H1 (cell line): Measurements from ENCODE around the gene ANK3. TPM values are rescaled to one million over a fixed set of nuclear protein-coding genes. Genes with fewer than 3 reads are reported as not detected.

Experiments used
- BCL11A ChIP-seq, 2 experiments: IDR thresholded peaks; one replicate each; pipeline ENCODE4 v1.6.1; 2011; ENCODE audit warnings: low read depth in 2 of 2, low read length in 2 of 2, mild to moderate bottlenecking in 2 of 2
- CHD7 ChIP-seq: fragments of 300-600 bp; sonication (generic); IDR thresholded peaks from 2 replicates; pipeline ENCODE4 v1.7.1; 2012; ENCODE audit warnings: low read length, moderate library complexity, mild to moderate bottlenecking, inconsistent platforms; ENCODE audit not compliant: insufficient replicate concordance
- CREB1 ChIP-seq: IDR thresholded peaks from 2 replicates; pipeline ENCODE4 v1.6.1; 2012; ENCODE audit warnings: inconsistent platforms
- JUND ChIP-seq: IDR thresholded peaks from 2 replicates; pipeline ENCODE4 v1.6.1; 2011; ENCODE audit warnings: mild to moderate bottlenecking, improper control_type of control experiment, low read length
- KDM5A ChIP-seq: fragments of 200-600 bp; IDR thresholded peaks from 2 replicates; pipeline ENCODE4 v1.7.1; 2012; ENCODE audit warnings: mild to moderate bottlenecking, low read length, inconsistent platforms, mixed read lengths
- MAFK ChIP-seq: IDR thresholded peaks from 2 replicates; pipeline ENCODE4 v1.6.1; 2012; ENCODE audit warnings: low read depth, mild to moderate bottlenecking, improper control_type of control experiment, low read length
- MAX ChIP-seq: IDR thresholded peaks from 2 replicates; pipeline ENCODE4 v1.6.1; 2012; ENCODE audit warnings: inconsistent platforms
- SIRT6 ChIP-seq: IDR thresholded peaks from one replicate; pipeline ENCODE4 v1.7.1; 2012; ENCODE audit warnings: low read length, inconsistent platforms
- ZNF274 ChIP-seq: IDR thresholded peaks from 2 replicates; pipeline ENCODE4 v1.7.0; 2012; ENCODE audit warnings: low read length, borderline replicate concordance; ENCODE audit errors: extremely low read depth
- polyA plus RNA-seq, 7 experiments: library from polyadenylated mRNA; depleted of rRNA in 3 of 7; stranded (reverse) in 5 of 7; unstranded in 2 of 7; fragments of >200 nt in 5 of 7; fragments of 200-250 nt in 2 of 7; gene quantifications; 1 replicate in 5 of 7; 2 replicates in 1 of 7; 4 replicates in 1 of 7; pipeline versions ENCODE4 v1.2.1 to v1.2.3, GENCODE V29; 2011 to 2013; ENCODE audit warnings: missing spikeins in 2 of 7, mixed read lengths in 2 of 7
- total RNA-seq: library from RNA; stranded (reverse); fragmentation: NEBNext Ultra II Directional; extraction: Animal tissue kit (Norgen Biotek cat#: 25700); gene quantifications from 2 replicates; pipeline ENCODE4 v1.2.1, GENCODE V29; 2021
- TF ChIP-seq, protein P1 (sequence below): IDR thresholded peaks from 2 replicates; pipeline ENCODE4 v1.6.1; 2012; ENCODE audit warnings: inconsistent platforms

Gene ANK3
- total and polyA plus RNA-seq, 2 of the 8 experiments (the other 6 are each of a cell fraction or from before 2014, with no cell fraction given) = 18.1 to 67.9 TPM

DNA sequence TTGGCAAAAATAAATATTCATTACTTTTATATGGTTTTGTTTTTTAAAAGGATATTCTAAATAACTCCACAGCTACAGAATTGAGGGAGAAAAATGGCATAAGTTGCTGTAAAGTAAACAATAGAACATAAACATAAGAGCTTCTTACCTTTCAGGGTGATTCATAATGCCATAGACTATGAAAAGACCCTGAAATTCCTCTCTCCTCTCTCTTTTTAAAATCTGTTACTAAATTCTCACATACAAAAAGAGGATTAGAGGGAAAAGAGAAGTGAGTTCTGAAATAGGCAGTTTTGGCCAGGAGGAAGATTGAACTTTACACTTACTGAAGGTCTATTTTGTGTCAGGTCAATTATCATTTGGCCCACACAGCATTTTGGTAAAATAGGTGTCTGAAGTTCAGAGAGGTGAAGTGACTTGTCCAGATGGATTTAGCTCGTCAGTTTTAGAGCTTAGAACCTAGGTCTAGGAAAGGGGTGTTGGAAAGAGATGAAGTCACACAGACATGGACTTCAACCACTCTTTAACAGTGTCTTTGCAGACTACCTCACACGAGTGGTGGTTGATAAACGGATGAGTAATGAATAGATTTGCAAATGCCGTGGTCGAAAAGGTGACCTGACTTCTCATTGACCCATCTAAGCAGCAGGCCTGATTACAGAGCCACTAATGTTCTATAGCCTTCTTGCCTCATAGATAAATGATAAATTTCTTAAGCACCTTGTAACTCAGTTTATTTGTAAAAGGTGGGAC, 292.7 kb downstream of the ANK3 start (continued):
- no peak for TF ChIP-seq CHD7
- TF ChIP-seq KDM5A = no peak
- TF ChIP-seq CREB1 = no peak
- TF ChIP-seq JUND = no peak
- TF ChIP-seq ZNF274 = no peak
- TF ChIP-seq, protein P1, sequence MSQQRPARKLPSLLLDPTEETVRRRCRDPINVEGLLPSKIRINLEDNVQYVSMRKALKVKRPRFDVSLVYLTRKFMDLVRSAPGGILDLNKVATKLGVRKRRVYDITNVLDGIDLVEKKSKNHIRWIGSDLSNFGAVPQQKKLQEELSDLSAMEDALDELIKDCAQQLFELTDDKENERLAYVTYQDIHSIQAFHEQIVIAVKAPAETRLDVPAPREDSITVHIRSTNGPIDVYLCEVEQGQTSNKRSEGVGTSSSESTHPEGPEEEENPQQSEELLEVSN = no peak
- TF ChIP-seq BCL11A (IDR thresholded peaks at IDR 0.05; ENCODE audit: low read depth in 2 of 2, low read length in 2 of 2) = no peak
- no peak for TF ChIP-seq SIRT6
- no peak for TF ChIP-seq MAX
- TF ChIP-seq MAFK = no peak
